Lower lobe of right lung (tissue), 2 donors: ENCODE data around the gene ACAD11. TPM values are rescaled to one million over a fixed set of nuclear protein-coding genes. Genes with fewer than 3 reads are reported as not detected.

Experiments used
- ATAC-seq, 2 donors: fragments of 200-7000 bp; cut with Tn5 transposase; one replicate each; pipeline ENCODE4 v1.9.1; 2020 to 2022; ENCODE audit warnings: mild to moderate bottlenecking in 2 of 2, moderate library complexity in 2 of 2
- DNase-seq: peaks from one replicate; pipeline ENCODE4 v3.0.0-alpha.2; 2020
- H3K27ac ChIP-seq: fragments of 200-600 bp; one replicate; pipeline ENCODE4 v1.8.0; 2022
- H3K27me3 ChIP-seq: fragments of 200-600 bp; one replicate; pipeline ENCODE4 v1.8.0; 2022; ENCODE audit warnings: low read depth
- H3K36me3 ChIP-seq: fragments of 200-600 bp; one replicate; pipeline ENCODE4 v1.8.0; 2022; ENCODE audit warnings: mild to moderate bottlenecking
- H3K4me1 ChIP-seq: fragments of 200-600 bp; one replicate; pipeline ENCODE4 v1.8.0; 2022
- H3K4me3 ChIP-seq: fragments of 200-600 bp; one replicate; pipeline ENCODE4 v1.8.0; 2022; ENCODE audit warnings: mild to moderate bottlenecking
- H3K9me3 ChIP-seq: fragments of 200-600 bp; one replicate; pipeline ENCODE4 v1.8.0; 2022
- intact Hi-C: fragments of 100-400 bp; cut with DNase I; formaldehyde crosslinking; loops from one replicate; pipeline ENCODE4 v1.11.0; 2022
- total RNA-seq: library from RNA; stranded (reverse); fragmentation: NEBNext Ultra II Directional; extraction: Animal tissue kit (Norgen Biotek cat#: 25700); gene quantifications from one replicate; pipeline ENCODE4 v1.2.1, GENCODE V29; 2021
- TF ChIP-seq, protein P1 (sequence below): fragments of 200-600 bp; IDR thresholded peaks from one replicate; pipeline ENCODE4 v1.8.0; 2022; ENCODE audit warnings: antibody characterized with exemption, mild to moderate bottlenecking
- donor health status: DM: no; HTN: yes; CAD: no; lungs with severe emphysema.

ACAD11 gene
- total RNA-seq, 1 donor from 2014 or later, result 17.7 TPM

DNA sequence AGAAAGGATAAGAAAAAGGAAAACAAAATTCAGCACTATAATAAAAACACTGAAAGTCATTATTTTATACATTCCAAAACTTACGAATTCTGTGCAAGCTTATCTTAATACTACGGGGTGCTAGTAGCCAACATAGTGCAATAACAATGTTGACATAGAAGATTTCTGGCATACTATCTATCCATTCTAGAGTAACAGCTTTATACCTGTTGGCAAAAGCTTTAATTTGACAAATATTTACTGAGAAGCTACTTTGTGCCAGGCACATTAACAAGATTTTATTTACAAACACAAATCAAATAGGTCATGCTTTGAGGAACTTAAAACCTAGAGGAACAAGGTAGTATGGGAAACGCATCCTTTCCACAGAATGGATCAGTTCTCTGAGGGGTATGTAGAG is 61.4 kb downstream of the ACAD11 start:
- Histone ChIP-seq H3K4me1 (peaks cover 14% of the 10 kb centered on the region), H3K36me3 (peaks cover 12% of the 10 kb centered on the region), H3K27me3 (no peaks in the 10 kb centered on the region), H3K27ac (peak overlapping the region; percentile 9), H3K4me3 (peak overlapping the region; percentile 44), H3K9me3 (no peaks in the 10 kb centered on the region)
- TF ChIP-seq, protein P1, sequence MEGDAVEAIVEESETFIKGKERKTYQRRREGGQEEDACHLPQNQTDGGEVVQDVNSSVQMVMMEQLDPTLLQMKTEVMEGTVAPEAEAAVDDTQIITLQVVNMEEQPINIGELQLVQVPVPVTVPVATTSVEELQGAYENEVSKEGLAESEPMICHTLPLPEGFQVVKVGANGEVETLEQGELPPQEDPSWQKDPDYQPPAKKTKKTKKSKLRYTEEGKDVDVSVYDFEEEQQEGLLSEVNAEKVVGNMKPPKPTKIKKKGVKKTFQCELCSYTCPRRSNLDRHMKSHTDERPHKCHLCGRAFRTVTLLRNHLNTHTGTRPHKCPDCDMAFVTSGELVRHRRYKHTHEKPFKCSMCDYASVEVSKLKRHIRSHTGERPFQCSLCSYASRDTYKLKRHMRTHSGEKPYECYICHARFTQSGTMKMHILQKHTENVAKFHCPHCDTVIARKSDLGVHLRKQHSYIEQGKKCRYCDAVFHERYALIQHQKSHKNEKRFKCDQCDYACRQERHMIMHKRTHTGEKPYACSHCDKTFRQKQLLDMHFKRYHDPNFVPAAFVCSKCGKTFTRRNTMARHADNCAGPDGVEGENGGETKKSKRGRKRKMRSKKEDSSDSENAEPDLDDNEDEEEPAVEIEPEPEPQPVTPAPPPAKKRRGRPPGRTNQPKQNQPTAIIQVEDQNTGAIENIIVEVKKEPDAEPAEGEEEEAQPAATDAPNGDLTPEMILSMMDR, result no peak
- ATAC-seq, result no peak
- intact Hi-C loops, result no loop called here
- no peak for DNase-seq

DNA sequence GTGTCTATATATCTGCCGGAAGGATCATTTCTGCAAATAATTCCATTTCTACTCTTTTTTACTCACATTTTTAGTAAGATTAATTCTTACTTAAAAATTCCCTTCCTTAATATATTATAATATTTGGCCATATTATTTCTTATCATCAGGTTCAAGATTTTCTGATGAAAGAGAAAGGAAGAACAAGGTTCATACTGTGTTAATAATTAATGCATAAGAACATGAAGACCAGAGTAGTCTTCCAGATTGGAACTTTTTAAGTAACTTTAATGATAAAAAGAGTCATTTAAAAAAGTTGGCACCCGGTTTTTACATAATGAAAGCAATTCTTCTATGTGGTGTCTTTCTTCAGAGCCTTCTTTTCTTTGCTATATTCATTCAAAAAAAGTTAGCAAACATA is 61.9 kb downstream of the ACAD11 start:
- TF ChIP-seq, protein P1, result no peak

DNA sequence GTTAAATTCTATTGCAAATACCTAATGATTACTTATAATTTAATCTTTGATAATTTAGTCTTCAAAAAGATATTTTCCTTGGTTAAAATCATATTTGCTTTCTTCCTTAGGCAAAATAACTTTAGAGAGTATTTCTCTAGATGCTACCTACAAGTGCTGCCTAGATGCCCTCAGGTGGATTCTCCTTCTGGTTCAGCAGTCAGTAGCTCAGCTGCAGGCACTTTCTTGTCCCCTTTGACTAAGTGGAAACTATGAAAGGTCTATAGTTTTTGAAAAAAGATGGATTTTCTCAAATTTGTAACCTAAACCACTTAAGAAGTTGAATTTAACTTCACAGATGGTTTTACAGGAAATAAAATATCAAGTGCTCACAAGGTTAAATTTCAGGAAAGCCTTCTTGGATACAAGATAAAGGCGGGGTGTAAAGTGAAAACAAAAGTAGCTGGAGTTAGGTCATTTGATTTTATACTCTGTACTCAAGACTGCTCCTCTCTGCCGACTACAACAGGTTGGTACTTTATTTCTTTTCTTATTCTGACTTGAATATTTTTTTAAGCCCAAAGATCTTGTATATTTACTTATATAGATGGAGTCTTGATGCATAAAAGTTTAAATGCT is 62.7 kb downstream of the ACAD11 start, which contains the start of gene ACKR4:
Gene ACKR4 (plus strand): TSS at position 455 of the 618 bp plus-strand sequence. CDS start 3,128 bp downstream, outside the sequence.
- H3K27ac ChIP-seq, result peak within 1 kb of the TSS; percentile 47
- ATAC-seq (peak in 1 of 2 donors; percentile 77), DNase-seq (no peak)
- H3K27me3 ChIP-seq, result no peaks in the 10 kb centered on the region
- intact Hi-C loops, result no loop called here
- H3K4me3 ChIP-seq, result peak within 1 kb of the TSS; percentile 44
- H3K4me1 ChIP-seq, result peaks cover 14% of the 10 kb centered on the region
- no peaks in the 10 kb centered on the region for H3K9me3 ChIP-seq
- no peaks in the 10 kb centered on the region for H3K36me3 ChIP-seq
- TF ChIP-seq, protein P1, result no peak

More for the DNA sequence above, 61.9 kb downstream of the ACAD11 start:
- H3K4me3 ChIP-seq, result peak overlapping the region; percentile 44
- peaks cover 14% of the 10 kb centered on the region for H3K4me1 ChIP-seq
- no peaks in the 10 kb centered on the region for H3K27me3 ChIP-seq
- no peak for DNase-seq
- no peak for ATAC-seq
- intact Hi-C loops, result no loop called here
- peak overlapping the region; percentile 47 for H3K27ac ChIP-seq
- peaks cover 6% of the 10 kb centered on the region for H3K36me3 ChIP-seq
- no peaks in the 10 kb centered on the region for H3K9me3 ChIP-seq

DNA sequence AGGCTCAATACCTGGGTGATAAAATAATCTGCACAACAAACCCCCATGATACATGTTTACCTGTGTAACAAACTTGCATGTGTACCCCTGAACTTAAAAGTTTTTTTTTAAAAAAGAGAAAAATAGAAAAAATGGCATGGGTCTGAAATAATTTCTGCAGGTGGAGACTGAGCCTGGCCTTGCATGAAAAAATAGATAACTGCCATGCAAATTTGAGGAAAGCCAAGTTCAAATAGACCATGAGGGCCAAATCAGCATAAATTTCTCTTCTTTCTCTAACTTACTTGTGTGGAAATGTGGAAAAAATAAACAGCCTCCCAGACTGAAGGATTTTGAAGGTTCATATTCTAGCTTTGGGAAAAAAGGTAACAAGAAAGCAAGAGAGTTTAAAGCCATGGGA is 63.3 kb downstream of the ACAD11 start:
- TF ChIP-seq, protein P1, result no peak
- Histone ChIP-seq H3K9me3 (no peaks in the 10 kb centered on the region), H3K4me3 (no peak overlapping the region), H3K27ac (no peak overlapping the region), H3K27me3 (no peaks in the 10 kb centered on the region), H3K36me3 (no peaks in the 10 kb centered on the region), H3K4me1 (peaks cover 14% of the 10 kb centered on the region)
- DNase-seq (no peak), ATAC-seq (no peak)
- intact Hi-C loops, result no loop called here

DNA sequence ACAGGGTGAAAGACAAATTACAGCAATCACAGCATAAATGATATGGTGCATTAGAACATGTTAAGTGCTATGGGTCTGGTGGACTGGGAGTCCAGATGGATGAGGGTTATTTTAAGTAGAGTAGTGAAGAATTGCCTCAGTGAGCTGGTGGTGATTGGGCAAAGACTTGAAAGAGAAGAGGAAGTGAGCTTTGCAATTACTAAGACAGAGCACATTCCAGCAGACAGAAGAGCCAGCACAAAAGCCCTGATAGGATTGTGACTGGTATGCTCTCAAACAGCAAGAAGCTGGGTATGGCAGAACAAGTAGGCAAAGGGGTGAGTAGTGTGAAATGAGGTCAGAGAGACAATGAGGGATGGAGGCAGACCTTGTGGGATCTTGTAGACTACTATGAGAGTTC is 64.6 kb downstream of the ACAD11 start:
- Histone ChIP-seq H3K27ac (no peak overlapping the region), H3K4me1 (peaks cover 14% of the 10 kb centered on the region), H3K36me3 (no peaks in the 10 kb centered on the region), H3K4me3 (no peak overlapping the region), H3K27me3 (no peaks in the 10 kb centered on the region), H3K9me3 (no peaks in the 10 kb centered on the region)
- DNase-seq (no peak), ATAC-seq (peak; percentile 48 to 66)
- intact Hi-C loops, result no loop called here
- TF ChIP-seq, protein P1, result no peak
